HepG2 (cell line): ENCODE measurements around the gene NCKIPSD. TPM values are rescaled to one million over a fixed set of nuclear protein-coding genes. Genes with fewer than 3 reads are reported as not detected.

ENCODE experiments used
- ATAC-seq: fragments of 200-7000 bp; cut with Tn5 transposase; 3 replicates; pipeline ENCODE4 v1.9.1; 2020; ENCODE audit warnings: mild to moderate bottlenecking, moderate library complexity
- BruUV-seq: library from RNA; stranded (reverse); fragments of 400-500 nt; replicated peaks from 2 replicates; lab custom pipeline; 2021; lab: Mats Ljungman, UMichigan
- CTCF ChIA-PET: fragments of 300-600 bp; formaldehyde crosslinking; extraction: SDS; loops from one replicate; lab custom pipeline; 2021; ENCODE audit warnings: low total read pairs, inconsistent platforms, low intra/inter-chr PET ratio; lab: Yijun Ruan, JAX
- POLR2A ChIA-PET: fragments of 350-600 bp; sonication (Branson Sonifier 250); formaldehyde crosslinking; loops from one replicate; lab custom pipeline; 2020; ENCODE audit warnings: antibody characterized with exemption, inconsistent platforms; lab: Yijun Ruan, JAX
- DNase-seq: peaks from one replicate; pipeline ENCODE4 v3.0.0-alpha.2; 2015; ENCODE audit warnings: low spot score
- FAIRE-seq: peaks from 3 replicates; lab custom pipeline; 2011; peaks lifted over from hg19 to GRCh38; lab: Jason Lieb, UNC
- H2AFZ ChIP-seq: one replicate; pipeline ENCODE4 v1.6.1; 2011; ENCODE audit warnings: low read length, inconsistent platforms
- H3K27ac ChIP-seq: fragments of 300-600 bp; 3 replicates; pipeline ENCODE4 v1.8.0; 2011; ENCODE audit warnings: mixed run types, mild to moderate bottlenecking, mixed read lengths, low read length, inconsistent platforms; ENCODE audit not compliant: insufficient read depth; ENCODE audit errors: extremely low read length
- H3K27me3 ChIP-seq, 2 experiments: fragments of 200-600 bp in 1 of 2; 2 replicates in 1 of 2; 3 replicates in 1 of 2; pipeline versions ENCODE4 v1.6.0 to v1.8.0; 2011; ENCODE audit warnings: low read length in 2 of 2, mild to moderate bottlenecking in 2 of 2, moderate library complexity in 2 of 2, inconsistent platforms in 1 of 2; ENCODE audit not compliant: insufficient read depth in 2 of 2, control insufficient read depth in 1 of 2
- H3K36me3 ChIP-seq, 2 experiments: fragments of 200-600 bp in 1 of 2; replicated peaks in 1 of 2; 2 replicates in 1 of 2; 3 replicates in 1 of 2; pipeline versions ENCODE4 v1.5.1 to v1.8.0; 2011; ENCODE audit warnings: low read length in 2 of 2, inconsistent platforms in 1 of 2; ENCODE audit not compliant: insufficient read depth in 2 of 2, control insufficient read depth in 1 of 2
- H3K4me1 ChIP-seq: 2 replicates; pipeline ENCODE4 v1.5.1; 2012; ENCODE audit warnings: low read length, inconsistent platforms; ENCODE audit not compliant: insufficient read depth
- H3K4me2 ChIP-seq: 2 replicates; pipeline ENCODE4 v1.6.0; 2011; ENCODE audit warnings: low read depth, low read length, inconsistent platforms
- H3K4me3 ChIP-seq, 3 experiments: fragments of 200-600 bp in 1 of 3; sonication (generic), shearing (Covaris generic) in 1 of 3; replicated peaks in 1 of 3; 2 replicates each; pipeline ENCODE4 v1.5.1; 2011 to 2016; ENCODE audit warnings: low read length in 3 of 3, inconsistent platforms in 2 of 3, low read depth in 2 of 3, mild to moderate bottlenecking in 2 of 3, control low read depth in 1 of 3, mixed read lengths in 1 of 3; ENCODE audit not compliant: insufficient read depth in 1 of 3
- H3K79me2 ChIP-seq: one replicate; pipeline ENCODE4 v1.6.1; 2011; ENCODE audit warnings: low read length, inconsistent platforms; ENCODE audit not compliant: insufficient read depth
- H3K9ac ChIP-seq: 2 replicates; pipeline ENCODE4 v1.6.0; 2011; ENCODE audit warnings: mild to moderate bottlenecking, low read depth, low read length, inconsistent platforms; ENCODE audit not compliant: insufficient read depth
- H3K9me3 ChIP-seq: 2 replicates; pipeline ENCODE4 v1.5.1; 2012; ENCODE audit warnings: mild to moderate bottlenecking, low read length
- H4K20me1 ChIP-seq: 2 replicates; pipeline ENCODE4 v1.6.0; 2011; ENCODE audit warnings: inconsistent platforms, mild to moderate bottlenecking, low read length, moderate library complexity; ENCODE audit not compliant: insufficient read depth
- FOXA1 ChIP-seq, 2 experiments: fragments of 450-650 bp in 1 of 2; sonication (generic) in 1 of 2; formaldehyde crosslinking in 1 of 2; IDR thresholded peaks; 2 replicates each; pipeline versions ENCODE4 v1.4.0 to v1.6.1; 2016 to 2020; ENCODE audit warnings: missing genetic modification reagents in 1 of 2
- FUBP1 ChIP-seq: sonication (generic); formaldehyde crosslinking; IDR thresholded peaks from 2 replicates; pipeline ENCODE4 v1.5.1; 2020; ENCODE audit warnings: missing genetic modification reagents, mild to moderate bottlenecking, borderline replicate concordance
- HDAC6 ChIP-seq: fragments of 200-600 bp; sonication (generic); IDR thresholded peaks from 2 replicates; pipeline ENCODE4 v1.7.0; 2017; ENCODE audit warnings: mild to moderate bottlenecking, antibody characterized with exemption, low read length, low read depth
- HNF1B ChIP-seq: sonication (generic); formaldehyde crosslinking; IDR thresholded peaks from 2 replicates; pipeline ENCODE4 v1.5.1; 2020; ENCODE audit warnings: mild to moderate bottlenecking, moderate library complexity, missing genetic modification reagents
- HOXA9 ChIP-seq: sonication (generic); formaldehyde crosslinking; IDR thresholded peaks from 2 replicates; pipeline ENCODE4 v1.8.1; 2022; ENCODE audit warnings: missing genetic modification reagents, mild to moderate bottlenecking, moderate library complexity, borderline replicate concordance
- MNT ChIP-seq: fragments of 450-650 bp; IDR thresholded peaks from 2 replicates; pipeline ENCODE4 v1.6.1; 2016
- MTF1 ChIP-seq: sonication (generic); formaldehyde crosslinking; IDR thresholded peaks from 2 replicates; pipeline ENCODE4 v1.5.0; 2020; ENCODE audit warnings: missing genetic modification reagents
- PATZ1 ChIP-seq: sonication (generic); formaldehyde crosslinking; IDR thresholded peaks from 2 replicates; pipeline ENCODE4 v1.4.0; 2020; ENCODE audit warnings: missing genetic modification reagents
- POLR2AphosphoS5 ChIP-seq: IDR thresholded peaks from 2 replicates; pipeline ENCODE4 v1.6.1; 2012; ENCODE audit warnings: low read depth, low read length
- PPARG ChIP-seq: conservative IDR thresholded peaks from 2 replicates; pipeline ENCODE4 v1.6.1; 2016; ENCODE audit warnings: missing biosample characterization, missing genetic modification reagents
- RXRA ChIP-seq: sonication (generic); formaldehyde crosslinking; IDR thresholded peaks from 2 replicates; pipeline ENCODE4 v1.5.1; 2020; ENCODE audit warnings: missing genetic modification reagents
- THAP11 ChIP-seq: IDR thresholded peaks from 2 replicates; pipeline ENCODE4 v1.6.1; 2016; ENCODE audit warnings: missing biosample characterization, missing genetic modification reagents
- TIGD3 ChIP-seq: sonication (generic); formaldehyde crosslinking; IDR thresholded peaks from 2 replicates; pipeline ENCODE4 v1.5.1; 2020; ENCODE audit warnings: mild to moderate bottlenecking, missing genetic modification reagents, borderline replicate concordance
- ZNF331 ChIP-seq: sonication (generic); formaldehyde crosslinking; IDR thresholded peaks from 2 replicates; pipeline ENCODE4 v1.4.0; 2020; ENCODE audit warnings: missing genetic modification reagents
- ZNF556 ChIP-seq: sonication (generic); formaldehyde crosslinking; IDR thresholded peaks from 2 replicates; pipeline ENCODE4 v1.4.0; 2020; ENCODE audit warnings: mild to moderate bottlenecking, missing genetic modification reagents, borderline replicate concordance
- ZNF605 ChIP-seq: sonication (generic); formaldehyde crosslinking; IDR thresholded peaks from 2 replicates; pipeline ENCODE4 v1.8.0; 2022; ENCODE audit warnings: mild to moderate bottlenecking, missing genetic modification reagents
- ZNF792 ChIP-seq: IDR thresholded peaks from 2 replicates; pipeline ENCODE4 v1.6.1; 2016
- WGBS: methylation state at CpG from one replicate; pipeline ENCODE4 v1.1.6; 2017; ENCODE audit warnings: low lambda C conversion rate; 5-methylcytosine and 5-hydroxymethylcytosine counted together
- in situ Hi-C: cut with HindIII; loops from 2 replicates; pipeline ENCODE4 v1.10.0; 2017; ENCODE audit warnings: low pct_unique_long_range_greater_than_20kb; ENCODE audit not compliant: extremely low pct_ligation_motif_present
- intact Hi-C: fragments of 100-400 bp; cut with micrococcal nuclease; formaldehyde crosslinking; loops from one replicate; pipeline ENCODE4 v1.10.0; 2022; ENCODE audit not compliant: unreplicated experiment
- polyA plus RNA-seq, 8 experiments: library from polyadenylated mRNA; depleted of rRNA in 3 of 8; stranded (reverse) in 7 of 8; unstranded in 1 of 8; fragments of >200 nt; fragmentation: Illumina TruSeq in 4 of 8; extraction: Trizol in 4 of 8; gene quantifications; 2 replicates each; pipeline versions ENCODE4 v1.2.1 to v1.2.3, GENCODE V29; 2011 to 2016; ENCODE audit warnings: low read depth in 4 of 8, missing spikeins in 1 of 8, mixed read lengths in 1 of 8; ENCODE audit not compliant: insufficient read depth in 1 of 8
- total RNA-seq, 5 experiments: library from RNA; depleted of rRNA; stranded (reverse); fragments of >200 nt; fragmentation: Illumina TruSeq; extraction: Trizol; gene quantifications; 2 replicates each; pipeline ENCODE4 v1.2.3, GENCODE V29; 2016; ENCODE audit warnings: low read depth in 1 of 5

Gene NCKIPSD
- total and polyA plus RNA-seq, 2 of the 13 experiments (the other 11 are each of a cell fraction or from before 2014, with no cell fraction given), result 13.5 to 35.2 TPM

GRCh38 chr3:48637305-48637704, 48.4 kb downstream of the NCKIPSD start:
- Histone ChIP-seq H3K36me3 (peaks cover 3 to 17% of the 10 kb centered on the region in 2 experiments; a peak in 4 of 5 replicates), H3K9ac (peak overlapping the region; percentile 83; the same call in 1 of the 2 replicates), H2AFZ (no peak overlapping the region), H3K27ac (peak overlapping the region; percentile 1), H3K27me3 (no peaks in the 10 kb centered on the region; a peak in 1 of 5 replicates), H3K9me3 (no peaks in the 10 kb centered on the region), H3K4me2 (peak overlapping the region; percentile 83; the same call in 1 of the 2 replicates), H3K4me1 (peaks cover 50% of the 10 kb centered on the region), H4K20me1 (no peaks in the 10 kb centered on the region), H3K4me3 (peak overlapping the region in 2 of 3 experiments; percentile 4 to 9; a peak in 1 of 6 replicates), H3K79me2 (peaks cover 36% of the 10 kb centered on the region)
- CTCF ChIA-PET, result no interaction called here
- no TSS peak for BruUV-seq
- 40% methylated on average over 5 of the region's 6 CpGs for WGBS
- DNase-seq (peak; percentile 15), FAIRE-seq (no peak), ATAC-seq (no peak)
- POLR2A ChIA-PET, result interaction anchor here (3.5 kb wide), 1 partner anchor 25 kb away, joined by 24 read pairs; no protein-coding TSS in a partner anchor
- in situ Hi-C loops (no loop called here), intact Hi-C loops (no loop called here)
- no peak for TF ChIP-seq PPARG (CRISPR knock-in tag)
- no peak for TF ChIP-seq FUBP1 (CRISPR knock-in tag)
- no peak for TF ChIP-seq HDAC6
- TF ChIP-seq HOXA9, result no peak
- no peak for TF ChIP-seq ZNF331 (CRISPR knock-in tag)
- no peak for TF ChIP-seq POLR2AphosphoS5
- TF ChIP-seq ZNF556, result no peak
- 0 out of 2 replicates have a peak, but pooled peaks have one; percentile 42 for TF ChIP-seq RXRA
- no peak for TF ChIP-seq ZNF605 (CRISPR knock-in tag)
- no peak for TF ChIP-seq MNT
- no peak for TF ChIP-seq ZNF792 (CRISPR knock-in tag)
- TF ChIP-seq TIGD3, result no peak
- no peak for TF ChIP-seq FOXA1 (IDR thresholded peaks at IDR 0.05)
- peak; percentile 41; the same call in 1 of the 2 replicates for TF ChIP-seq FOXA1 (CRISPR knock-in tag; IDR thresholded peaks at IDR 0.05)
- 0 out of 2 replicates have a peak, but pooled peaks have one; percentile 21 for TF ChIP-seq PATZ1 (CRISPR knock-in tag)
- no peak for TF ChIP-seq THAP11 (CRISPR knock-in tag)
- TF ChIP-seq HNF1B (CRISPR knock-in tag), result no peak
- TF ChIP-seq MTF1 (CRISPR knock-in tag), result no peak
